D721Med (cell line): ENCODE results near the gene CT47C1.

Experiments
- DNase-seq: peaks from one replicate; pipeline ENCODE4 v3.0.0; 2011; ENCODE audit warnings: low spot score; ENCODE audit not compliant: insufficient read length
- FAIRE-seq: peaks from 2 replicates; lab custom pipeline; 2011; peaks lifted over from hg19 to GRCh38; lab: Jason Lieb, UNC
- TF ChIP-seq, protein P1 (sequence below): IDR thresholded peaks from 2 replicates; pipeline ENCODE4 v1.5.1; 2012; ENCODE audit warnings: mild to moderate bottlenecking, control low read depth; ENCODE audit not compliant: insufficient read depth; ENCODE audit errors: missing control alignments

The CT47C1 gene

DNA sequence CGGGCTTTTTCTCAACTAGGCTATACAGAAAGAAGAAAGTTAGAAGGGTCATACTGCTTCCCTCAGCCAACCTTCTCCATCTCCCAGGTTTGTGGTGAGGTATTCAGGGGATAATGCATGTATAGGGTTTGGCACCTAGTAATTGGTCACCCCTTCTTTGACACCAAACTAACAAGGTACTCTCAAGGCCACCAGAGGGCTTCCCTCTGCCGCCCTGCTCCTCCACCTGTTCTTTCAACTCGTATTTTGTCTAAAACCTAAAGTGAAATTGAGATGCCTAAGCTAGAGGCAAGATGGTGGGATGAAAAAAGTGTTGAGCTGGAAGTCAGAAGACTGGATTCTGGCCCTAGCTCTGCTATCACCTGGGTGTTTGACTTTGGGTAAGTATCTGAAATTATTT lies 22.0 kb downstream of the CT47C1 start:
- DNase-seq, result no peak
- no peak for FAIRE-seq
- TF ChIP-seq, protein P1, sequence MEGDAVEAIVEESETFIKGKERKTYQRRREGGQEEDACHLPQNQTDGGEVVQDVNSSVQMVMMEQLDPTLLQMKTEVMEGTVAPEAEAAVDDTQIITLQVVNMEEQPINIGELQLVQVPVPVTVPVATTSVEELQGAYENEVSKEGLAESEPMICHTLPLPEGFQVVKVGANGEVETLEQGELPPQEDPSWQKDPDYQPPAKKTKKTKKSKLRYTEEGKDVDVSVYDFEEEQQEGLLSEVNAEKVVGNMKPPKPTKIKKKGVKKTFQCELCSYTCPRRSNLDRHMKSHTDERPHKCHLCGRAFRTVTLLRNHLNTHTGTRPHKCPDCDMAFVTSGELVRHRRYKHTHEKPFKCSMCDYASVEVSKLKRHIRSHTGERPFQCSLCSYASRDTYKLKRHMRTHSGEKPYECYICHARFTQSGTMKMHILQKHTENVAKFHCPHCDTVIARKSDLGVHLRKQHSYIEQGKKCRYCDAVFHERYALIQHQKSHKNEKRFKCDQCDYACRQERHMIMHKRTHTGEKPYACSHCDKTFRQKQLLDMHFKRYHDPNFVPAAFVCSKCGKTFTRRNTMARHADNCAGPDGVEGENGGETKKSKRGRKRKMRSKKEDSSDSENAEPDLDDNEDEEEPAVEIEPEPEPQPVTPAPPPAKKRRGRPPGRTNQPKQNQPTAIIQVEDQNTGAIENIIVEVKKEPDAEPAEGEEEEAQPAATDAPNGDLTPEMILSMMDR, result no peak

DNA sequence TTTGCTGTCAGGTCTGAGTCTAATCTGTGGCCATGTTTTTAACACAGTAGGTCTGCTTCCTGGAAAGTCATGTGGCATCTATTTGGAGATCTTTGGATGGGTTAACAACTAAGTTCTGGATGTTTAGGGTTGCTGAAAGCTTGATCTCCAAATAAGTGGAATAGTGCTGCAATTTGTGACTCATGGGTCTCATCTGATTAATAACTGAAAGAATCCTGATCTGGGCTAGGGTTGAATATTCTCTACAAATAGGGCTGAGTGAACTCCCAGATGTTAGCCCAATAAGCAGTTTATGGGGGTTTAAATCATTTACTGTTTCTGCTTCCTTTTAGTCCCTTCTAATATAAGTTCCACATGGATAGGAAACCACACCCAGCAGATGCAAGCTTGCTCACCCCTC lies 23.1 kb downstream of the CT47C1 start:
- FAIRE-seq (no peak), DNase-seq (no peak)
- TF ChIP-seq, protein P1, result no peak

DNA sequence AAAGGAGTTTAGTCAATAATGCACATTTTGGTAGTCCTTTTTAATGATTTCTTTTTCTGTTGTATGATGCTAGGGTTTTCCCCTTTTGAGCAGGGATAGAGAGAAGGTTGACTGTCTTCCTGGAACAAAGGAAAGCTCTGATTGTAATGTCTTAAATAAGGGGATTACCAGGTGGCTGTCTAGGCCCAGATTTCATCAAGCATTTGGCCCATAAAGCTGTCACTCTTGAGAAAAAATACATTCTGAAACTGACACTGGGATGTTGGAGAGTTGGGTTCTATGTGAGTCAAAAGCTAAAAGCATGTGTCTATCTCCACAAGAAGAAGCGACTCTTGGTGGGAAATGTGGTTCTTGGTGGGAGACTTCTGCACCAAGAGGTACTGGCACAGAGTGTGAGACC lies 28.4 kb downstream of the CT47C1 start:
- FAIRE-seq (no peak), DNase-seq (no peak)
- TF ChIP-seq, protein P1, result no peak

DNA sequence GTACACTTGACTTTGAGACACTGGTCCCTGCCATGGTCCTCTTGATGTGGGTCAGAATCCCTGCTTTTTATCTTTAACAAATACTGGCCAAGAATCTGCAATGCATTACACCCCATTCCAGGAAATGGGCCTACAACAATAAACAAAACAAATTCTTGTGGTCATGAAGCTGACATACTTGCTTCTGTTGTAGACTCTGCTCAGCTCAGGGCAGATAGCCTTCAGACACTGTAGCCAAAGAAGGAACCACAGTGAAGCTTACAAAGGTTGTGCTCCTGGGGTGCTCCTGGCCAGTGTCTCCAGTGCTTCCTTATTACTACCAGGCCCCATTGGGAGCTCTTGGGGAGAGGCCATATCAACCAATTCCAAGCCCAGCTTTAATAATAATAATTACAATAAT lies 33.0 kb downstream of the CT47C1 start:
- DNase-seq, result no peak
- TF ChIP-seq, protein P1, result no peak
- no peak for FAIRE-seq

DNA sequence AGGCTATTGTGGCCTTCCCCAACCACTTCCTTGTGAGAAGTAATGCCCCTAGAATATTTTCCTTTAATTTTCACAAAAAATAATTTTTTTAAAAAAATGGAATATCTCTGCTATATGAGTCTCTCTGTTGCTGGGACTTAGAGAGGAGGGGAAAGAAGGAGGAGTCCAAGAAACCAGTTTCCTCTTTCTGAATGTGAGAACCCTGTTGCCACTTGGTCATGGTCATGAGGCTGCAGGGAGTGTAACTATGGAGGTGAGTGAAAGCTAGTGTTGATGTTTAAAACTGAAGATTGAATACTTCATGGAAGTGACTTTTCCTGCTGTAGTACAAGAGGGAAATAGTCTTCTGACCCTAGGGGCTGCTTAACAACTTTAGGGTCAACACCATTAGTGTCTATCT lies 34.4 kb downstream of the CT47C1 start:
- TF ChIP-seq, protein P1, result no peak
- FAIRE-seq (no peak), DNase-seq (no peak)

DNA sequence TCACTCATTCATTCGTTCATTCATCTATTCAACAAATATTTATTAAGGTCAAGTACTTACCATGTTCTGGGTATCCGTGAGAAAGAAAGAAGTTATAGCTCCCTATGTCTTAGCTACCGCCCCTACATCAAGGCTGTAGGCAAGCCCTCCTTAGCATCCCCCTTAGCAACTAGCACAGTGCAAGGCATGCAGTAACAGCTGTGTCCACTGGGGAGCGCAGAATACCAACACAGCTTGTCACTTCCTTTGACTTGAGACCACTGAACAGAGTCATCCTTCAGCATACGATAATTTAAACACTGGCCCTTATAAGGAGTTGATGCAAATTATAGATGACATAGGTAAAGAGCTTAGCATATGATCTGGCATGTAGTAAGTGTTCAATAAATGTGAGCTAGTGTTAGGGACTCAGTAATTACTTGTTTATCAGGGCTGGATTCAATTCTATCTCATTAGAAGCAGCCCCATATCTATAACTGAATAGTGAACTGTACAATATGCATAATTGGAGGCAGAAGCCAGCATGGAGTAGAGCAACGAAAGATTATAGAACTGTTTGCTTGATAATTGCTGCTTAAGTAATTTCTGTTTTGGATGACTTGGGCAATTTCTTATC lies 46.1 kb downstream of the CT47C1 start:
- TF ChIP-seq, protein P1, result peak; percentile 74
- DNase-seq (peak; percentile 11), FAIRE-seq (peak; percentile 91)

DNA sequence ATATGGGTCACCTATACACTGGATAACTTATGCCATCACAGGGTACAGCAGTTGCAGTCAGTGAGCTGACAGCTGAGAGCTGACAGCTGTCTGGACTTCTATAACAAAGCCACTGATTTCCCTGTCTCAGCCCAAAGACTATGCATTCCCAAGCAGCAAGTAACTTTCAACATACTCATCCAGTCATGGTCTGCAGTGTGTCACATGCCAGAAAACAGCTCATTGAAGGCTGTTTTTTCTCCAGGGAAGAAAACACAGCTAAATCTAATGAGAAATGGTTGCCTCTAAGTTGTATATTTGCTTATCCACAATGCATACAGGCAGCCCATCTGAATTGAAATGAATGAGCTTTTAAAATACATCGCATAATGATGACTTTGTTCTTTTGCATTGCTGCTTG lies 48.5 kb downstream of the CT47C1 start:
- TF ChIP-seq, protein P1, result no peak
- FAIRE-seq, result no peak
- DNase-seq, result no peak
